CD4-positive, CD25-positive, alpha-beta regulatory T cell (primary cell): ENCODE results near the gene BFSP1. TPM values are rescaled to one million over a fixed set of nuclear protein-coding genes. Genes with fewer than 3 reads are reported as not detected.

Experiments
- ATAC-seq, 2 donors: fragments of 150-1000 bp; cut with Tn5 transposase; one replicate each; pipeline ENCODE4 v1.10.0; 2021; ENCODE audit warnings: low read depth in 2 of 2, moderate number of reproducible peaks in 2 of 2, moderate library complexity in 1 of 2
- DNase-seq, 3 donors: peaks; one replicate each; pipeline versions ENCODE4 v3.0.0 to v3.0.0-alpha.2; 2012 to 2022; ENCODE audit warnings: mixed read lengths in 1 of 3
- H3K27ac ChIP-seq: one replicate; pipeline ENCODE4 v1.7.0; 2013; ENCODE audit warnings: mild to moderate bottlenecking, low read length; ENCODE audit not compliant: insufficient read depth, poor library complexity, severe bottlenecking
- H3K27me3 ChIP-seq: one replicate; pipeline ENCODE4 v1.7.0; 2013; ENCODE audit warnings: low read length; ENCODE audit not compliant: control insufficient read depth, insufficient read depth
- H3K36me3 ChIP-seq: one replicate; pipeline ENCODE4 v1.7.0; 2013; ENCODE audit warnings: mild to moderate bottlenecking, low read length, moderate library complexity; ENCODE audit not compliant: control insufficient read depth, insufficient read depth
- H3K4me1 ChIP-seq: 2 replicates; pipeline ENCODE4 v1.7.0; 2013; ENCODE audit warnings: mild to moderate bottlenecking, low read length; ENCODE audit not compliant: insufficient read depth, control insufficient read depth, poor library complexity, severe bottlenecking
- H3K4me3 ChIP-seq: one replicate; pipeline ENCODE4 v1.7.0; 2013; ENCODE audit warnings: low read depth, mild to moderate bottlenecking, low read length, moderate library complexity
- H3K9me3 ChIP-seq, 2 experiments: 1 replicate in 1 of 2; 2 replicates in 1 of 2; pipeline ENCODE4 v1.7.0; 2013; ENCODE audit warnings: low read length in 2 of 2, mild to moderate bottlenecking in 1 of 2, moderate library complexity in 1 of 2; ENCODE audit not compliant: control insufficient read depth in 2 of 2
- H3K27ac Mint-ChIP-seq, 3 donors: one replicate each; pipeline ENCODE4 v1.8.0; 2020 to 2022; ENCODE audit warnings: mild to moderate bottlenecking in 3 of 3, mixed read lengths in 3 of 3, moderate library complexity in 2 of 3
- H3K27me3 Mint-ChIP-seq: one replicate; pipeline ENCODE4 v1.8.0; 2022; ENCODE audit warnings: mild to moderate bottlenecking, mixed read lengths
- H3K36me3 Mint-ChIP-seq: one replicate; pipeline ENCODE4 v1.8.0; 2020; ENCODE audit warnings: mixed read lengths
- H3K4me1 Mint-ChIP-seq, 4 donors: one replicate each; pipeline ENCODE4 v1.8.0; 2020 to 2022; ENCODE audit warnings: mixed read lengths in 4 of 4, mild to moderate bottlenecking in 1 of 4
- H3K4me3 Mint-ChIP-seq, 4 donors: one replicate each; pipeline ENCODE4 v1.8.0; 2020 to 2022; ENCODE audit warnings: mild to moderate bottlenecking in 4 of 4, mixed read lengths in 4 of 4, moderate library complexity in 3 of 4
- H3K9me3 Mint-ChIP-seq, 7 donors: one replicate each; pipeline ENCODE4 v1.8.0; 2020 to 2022; ENCODE audit warnings: mixed read lengths in 7 of 7, mild to moderate bottlenecking in 3 of 7, moderate library complexity in 2 of 7
- polyA plus RNA-seq, 4 donors: library from polyadenylated mRNA; unstranded; fragments of 300-500 nt; fragmentation: Illumina TruSeq; gene quantifications; one replicate each; pipeline ENCODE4 v1.2.3, GENCODE V29; 2021
- total RNA-seq: library from RNA; stranded (reverse); gene quantifications from one replicate; pipeline ENCODE4 v1.2.3, GENCODE V29; 2022

The BFSP1 gene
- total and polyA plus RNA-seq, 5 donors from 2014 or later, result 0.12 to 0.39 TPM; not detected in 3

- Histone ChIP-seq H3K36me3 (no peaks in the 10 kb centered on the region), H3K27me3 (no peaks in the 10 kb centered on the region), H3K27ac (no peak overlapping the region), H3K4me3 (no peak overlapping the region), H3K4me1 (no peaks in the 10 kb centered on the region), H3K9me3 (no peaks in the 10 kb centered on the region)
- peaks cover 5% of the 10 kb centered on the region for H3K27me3 Mint-ChIP-seq
- H3K27ac Mint-ChIP-seq, result no peak overlapping the region
- DNase-seq (no peak), ATAC-seq (no peak)
- H3K36me3 Mint-ChIP-seq, result no peaks in the 10 kb centered on the region
- peaks cover 0 to 2% (median 0%) of the 10 kb centered on the region in 7 donors for H3K9me3 Mint-ChIP-seq
- H3K4me3 Mint-ChIP-seq, result no peak overlapping the region
- no peaks in the 10 kb centered on the region for H3K4me1 Mint-ChIP-seq
Observed at GRCh38 chr20:17467120-17467655, 64.0 kb downstream of the BFSP1 start.

- Mint-ChIP-seq H3K9me3 (peaks cover 0 to 2% (median 0%) of the 10 kb centered on the region in 7 donors), H3K27me3 (peaks cover 5% of the 10 kb centered on the region), H3K4me3 (no peak overlapping the region), H3K4me1 (no peaks in the 10 kb centered on the region), H3K36me3 (no peaks in the 10 kb centered on the region), H3K27ac (no peak overlapping the region)
- DNase-seq, result no peak
- no peak overlapping the region for H3K4me3 ChIP-seq
- no peaks in the 10 kb centered on the region for H3K36me3 ChIP-seq
- no peak for ATAC-seq
- H3K27ac ChIP-seq, result no peak overlapping the region
- no peaks in the 10 kb centered on the region for H3K9me3 ChIP-seq
- H3K4me1 ChIP-seq, result no peaks in the 10 kb centered on the region
- H3K27me3 ChIP-seq, result no peaks in the 10 kb centered on the region
Observed at GRCh38 chr20:17466641-17467040, 64.5 kb downstream of the BFSP1 start.

- no peaks in the 10 kb centered on the region for H3K4me1 Mint-ChIP-seq
- H3K9me3 Mint-ChIP-seq, result peaks cover 0 to 2% (median 0%) of the 10 kb centered on the region in 7 donors
- Histone ChIP-seq H3K27me3 (no peaks in the 10 kb centered on the region), H3K36me3 (no peaks in the 10 kb centered on the region), H3K4me1 (no peaks in the 10 kb centered on the region), H3K9me3 (no peaks in the 10 kb centered on the region), H3K4me3 (no peak overlapping the region), H3K27ac (no peak overlapping the region)
- no peaks in the 10 kb centered on the region for H3K27me3 Mint-ChIP-seq
- ATAC-seq (no peak), DNase-seq (no peak)
- no peak overlapping the region for H3K27ac Mint-ChIP-seq
- no peaks in the 10 kb centered on the region for H3K36me3 Mint-ChIP-seq
- no peak overlapping the region for H3K4me3 Mint-ChIP-seq
Observed at GRCh38 chr20:17465236-17465635, 65.9 kb downstream of the BFSP1 start.

GRCh38 chr20:17463711-17464110 lies 67.5 kb downstream of the BFSP1 start:
- no peak overlapping the region for H3K4me3 Mint-ChIP-seq
- Histone ChIP-seq H3K27me3 (no peaks in the 10 kb centered on the region), H3K27ac (no peak overlapping the region), H3K9me3 (no peaks in the 10 kb centered on the region), H3K36me3 (no peaks in the 10 kb centered on the region), H3K4me3 (no peak overlapping the region), H3K4me1 (no peaks in the 10 kb centered on the region)
- peaks cover 0 to 2% (median 0%) of the 10 kb centered on the region in 7 donors for H3K9me3 Mint-ChIP-seq
- H3K36me3 Mint-ChIP-seq, result no peaks in the 10 kb centered on the region
- ATAC-seq, result no peak
- no peak for DNase-seq
- H3K27me3 Mint-ChIP-seq, result peaks cover 5% of the 10 kb centered on the region
- no peaks in the 10 kb centered on the region for H3K4me1 Mint-ChIP-seq
- no peak overlapping the region for H3K27ac Mint-ChIP-seq

GRCh38 chr20:17461941-17462340 lies 69.2 kb downstream of the BFSP1 start:
- no peaks in the 10 kb centered on the region for H3K4me1 Mint-ChIP-seq
- H3K4me1 ChIP-seq, result no peaks in the 10 kb centered on the region
- no peaks in the 10 kb centered on the region for H3K36me3 ChIP-seq
- DNase-seq (no peak), ATAC-seq (no peak)
- no peaks in the 10 kb centered on the region for H3K9me3 ChIP-seq
- H3K27ac Mint-ChIP-seq, result no peak overlapping the region
- peaks cover 0 to 2% (median 0%) of the 10 kb centered on the region in 7 donors for H3K9me3 Mint-ChIP-seq
- no peak overlapping the region for H3K4me3 ChIP-seq
- H3K27ac ChIP-seq, result no peak overlapping the region
- peaks cover under 1% of the 10 kb centered on the region for H3K27me3 ChIP-seq
- peaks cover 16% of the 10 kb centered on the region for H3K27me3 Mint-ChIP-seq
- no peak overlapping the region for H3K4me3 Mint-ChIP-seq
- no peaks in the 10 kb centered on the region for H3K36me3 Mint-ChIP-seq

- no peak for DNase-seq
- Mint-ChIP-seq H3K4me1 (no peaks in the 10 kb centered on the region), H3K36me3 (no peaks in the 10 kb centered on the region), H3K27ac (no peak overlapping the region), H3K4me3 (peak overlapping the region in 1 of 4 donors; percentile 63), H3K9me3 (peaks cover 0 to 2% (median 0%) of the 10 kb centered on the region in 7 donors), H3K27me3 (peaks cover 20% of the 10 kb centered on the region)
- Histone ChIP-seq H3K4me3 (no peak overlapping the region), H3K36me3 (no peaks in the 10 kb centered on the region), H3K27ac (no peak overlapping the region), H3K27me3 (peaks cover 4% of the 10 kb centered on the region), H3K9me3 (no peaks in the 10 kb centered on the region), H3K4me1 (no peaks in the 10 kb centered on the region)
- ATAC-seq, result no peak
Observed at GRCh38 chr20:17460119-17460518, 71.1 kb downstream of the BFSP1 start.

GRCh38 chr20:17457588-17458190 lies 73.5 kb downstream of the BFSP1 start:
- Histone ChIP-seq H3K36me3 (no peaks in the 10 kb centered on the region), H3K4me1 (no peaks in the 10 kb centered on the region), H3K4me3 (no peak overlapping the region), H3K27me3 (peaks cover 4% of the 10 kb centered on the region), H3K27ac (no peak overlapping the region), H3K9me3 (no peaks in the 10 kb centered on the region)
- DNase-seq, result no peak
- Mint-ChIP-seq H3K36me3 (no peaks in the 10 kb centered on the region), H3K9me3 (no peaks in the 10 kb centered on the region), H3K4me1 (no peaks in the 10 kb centered on the region), H3K27me3 (peaks cover 25% of the 10 kb centered on the region), H3K27ac (no peak overlapping the region), H3K4me3 (no peak overlapping the region)
- no peak for ATAC-seq

- H3K27ac Mint-ChIP-seq, result no peak overlapping the region
- Histone ChIP-seq H3K36me3 (no peaks in the 10 kb centered on the region), H3K4me3 (no peak overlapping the region), H3K27ac (no peak overlapping the region), H3K4me1 (no peaks in the 10 kb centered on the region), H3K27me3 (peaks cover 4% of the 10 kb centered on the region), H3K9me3 (no peaks in the 10 kb centered on the region)
- no peaks in the 10 kb centered on the region for H3K9me3 Mint-ChIP-seq
- H3K36me3 Mint-ChIP-seq, result no peaks in the 10 kb centered on the region
- H3K4me1 Mint-ChIP-seq, result no peaks in the 10 kb centered on the region
- H3K27me3 Mint-ChIP-seq, result peaks cover 25% of the 10 kb centered on the region
- H3K4me3 Mint-ChIP-seq, result no peak overlapping the region
- DNase-seq, result no peak
- no peak for ATAC-seq
Observed at GRCh38 chr20:17457079-17457478, 74.1 kb downstream of the BFSP1 start.
